ENCODE data around the gene MGLL.

DNA sequence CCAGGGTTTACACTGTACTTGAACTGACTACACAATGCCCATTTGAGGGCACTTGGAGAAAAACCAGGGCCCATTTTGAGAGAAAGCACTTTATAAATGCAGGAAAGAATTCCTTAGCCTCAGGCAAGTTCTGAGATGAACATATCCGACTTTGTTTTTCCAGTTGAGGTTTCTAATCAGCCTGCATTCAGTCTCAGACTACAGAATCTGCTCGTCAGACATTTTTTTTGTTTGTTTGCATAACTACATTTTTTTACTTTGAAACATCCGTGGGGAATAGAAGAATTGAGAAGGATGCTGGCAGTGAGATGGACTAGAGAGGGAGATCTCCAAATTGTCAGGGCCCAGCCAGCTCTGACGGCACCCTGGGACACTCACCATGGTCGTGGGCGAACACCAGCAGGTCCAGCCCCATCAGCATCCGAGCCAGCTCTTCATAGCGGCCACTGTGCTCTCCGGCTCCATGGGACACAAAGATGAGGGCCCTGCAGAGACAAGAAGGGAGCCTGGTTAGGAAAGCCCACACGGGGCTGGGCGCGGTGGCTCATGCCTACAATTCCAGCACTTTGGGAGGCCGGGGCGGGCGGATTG, 40.8 kb downstream of the MGLL start:
- TF ChIP-seq, protein P1, sequence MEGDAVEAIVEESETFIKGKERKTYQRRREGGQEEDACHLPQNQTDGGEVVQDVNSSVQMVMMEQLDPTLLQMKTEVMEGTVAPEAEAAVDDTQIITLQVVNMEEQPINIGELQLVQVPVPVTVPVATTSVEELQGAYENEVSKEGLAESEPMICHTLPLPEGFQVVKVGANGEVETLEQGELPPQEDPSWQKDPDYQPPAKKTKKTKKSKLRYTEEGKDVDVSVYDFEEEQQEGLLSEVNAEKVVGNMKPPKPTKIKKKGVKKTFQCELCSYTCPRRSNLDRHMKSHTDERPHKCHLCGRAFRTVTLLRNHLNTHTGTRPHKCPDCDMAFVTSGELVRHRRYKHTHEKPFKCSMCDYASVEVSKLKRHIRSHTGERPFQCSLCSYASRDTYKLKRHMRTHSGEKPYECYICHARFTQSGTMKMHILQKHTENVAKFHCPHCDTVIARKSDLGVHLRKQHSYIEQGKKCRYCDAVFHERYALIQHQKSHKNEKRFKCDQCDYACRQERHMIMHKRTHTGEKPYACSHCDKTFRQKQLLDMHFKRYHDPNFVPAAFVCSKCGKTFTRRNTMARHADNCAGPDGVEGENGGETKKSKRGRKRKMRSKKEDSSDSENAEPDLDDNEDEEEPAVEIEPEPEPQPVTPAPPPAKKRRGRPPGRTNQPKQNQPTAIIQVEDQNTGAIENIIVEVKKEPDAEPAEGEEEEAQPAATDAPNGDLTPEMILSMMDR (IDR thresholded peaks at IDR 0.05; ENCODE audit: insufficient read depth, low read depth, low read length), result no peak
- no peak for TF ChIP-seq EZH2 (IDR thresholded peaks at IDR 0.05; ENCODE audit: insufficient read depth, low read length)
